Measurements from ENCODE around the gene CDKN2AIPNL.

Gene CDKN2AIPNL

GRCh38 chr5:134447815-134448520 lies 36.3 kb upstream of the CDKN2AIPNL start:
- TF ChIP-seq CTCF (IDR thresholded peaks at IDR 0.05; ENCODE audit: borderline replicate concordance, insufficient read depth, low read depth, low read length): no peak
- no peak overlapping the region for H3K4me3 ChIP-seq (ENCODE audit: low read depth, low read length)

- no peak for TF ChIP-seq CTCF (IDR thresholded peaks at IDR 0.05; ENCODE audit: borderline replicate concordance, insufficient read depth, low read depth, low read length)
- no peak overlapping the region for H3K4me3 ChIP-seq (ENCODE audit: low read depth, low read length)
Observed at GRCh38 chr5:134446938-134447337, 35.3 kb upstream of the CDKN2AIPNL start.

- no peak for TF ChIP-seq CTCF (IDR thresholded peaks at IDR 0.05; ENCODE audit: borderline replicate concordance, insufficient read depth, low read depth, low read length)
- no peak overlapping the region for H3K4me3 ChIP-seq (ENCODE audit: low read depth, low read length)
Observed at GRCh38 chr5:134445856-134446818, 34.5 kb upstream of the CDKN2AIPNL start.

- no peak overlapping the region for H3K4me3 ChIP-seq (ENCODE audit: low read depth, low read length)
- no peak for TF ChIP-seq CTCF (IDR thresholded peaks at IDR 0.05; ENCODE audit: borderline replicate concordance, insufficient read depth, low read depth, low read length)
Observed at GRCh38 chr5:134444941-134445471, 33.3 kb upstream of the CDKN2AIPNL start.

GRCh38 chr5:134440201-134440755 lies 28.6 kb upstream of the CDKN2AIPNL start:
- no peak for TF ChIP-seq CTCF (IDR thresholded peaks at IDR 0.05; ENCODE audit: borderline replicate concordance, insufficient read depth, low read depth, low read length)
- no peak overlapping the region for H3K4me3 ChIP-seq (ENCODE audit: low read depth, low read length)

- no peak for TF ChIP-seq CTCF (IDR thresholded peaks at IDR 0.05; ENCODE audit: borderline replicate concordance, insufficient read depth, low read depth, low read length)
- H3K4me3 ChIP-seq (ENCODE audit: low read depth, low read length): no peak overlapping the region
Observed at GRCh38 chr5:134439210-134439654, 27.6 kb upstream of the CDKN2AIPNL start.

All from GM12875 (cell line).